ENCODE data around the gene SYT7.

GRCh38 chr11:61538636-61538961 is 42.3 kb downstream of the SYT7 start:
- TF ChIP-seq CTCF (IDR thresholded peaks at IDR 0.05) (no peak), POLR2A (IDR thresholded peaks at IDR 0.05) (no peak)
